Ishikawa (cell line): ENCODE results near the gene CORO2B.

Experiments
- CEBPB ChIP-seq: IDR thresholded peaks from 2 replicates; pipeline ENCODE4 v1.6.1; 2012
- CREB1 ChIP-seq: IDR thresholded peaks from 2 replicates; pipeline ENCODE4 v1.6.1; 2012; ENCODE audit warnings: low read depth
- EGR1 ChIP-seq: IDR thresholded peaks from 2 replicates; pipeline ENCODE4 v1.6.1; 2012
- EP300 ChIP-seq: IDR thresholded peaks from 2 replicates; pipeline ENCODE4 v1.6.1; 2012; ENCODE audit warnings: borderline replicate concordance
- FOXM1 ChIP-seq: IDR thresholded peaks from 2 replicates; pipeline ENCODE4 v1.6.1; 2012; ENCODE audit warnings: low read depth, borderline replicate concordance
- MAX ChIP-seq: IDR thresholded peaks from 2 replicates; pipeline ENCODE4 v1.6.1; 2012
- NFIC ChIP-seq: IDR thresholded peaks from 2 replicates; pipeline ENCODE4 v1.6.1; 2012
- RAD21 ChIP-seq: IDR thresholded peaks from 2 replicates; pipeline ENCODE4 v1.6.1; 2012; ENCODE audit warnings: low read depth
- REST ChIP-seq: IDR thresholded peaks from 2 replicates; pipeline ENCODE4 v1.6.1; 2012; ENCODE audit warnings: low read depth, mild to moderate bottlenecking
- TAF1 ChIP-seq: IDR thresholded peaks from 2 replicates; pipeline ENCODE4 v1.6.1; 2012; ENCODE audit warnings: low read depth, mild to moderate bottlenecking
- TCF12 ChIP-seq: IDR thresholded peaks from 2 replicates; pipeline ENCODE4 v1.6.1; 2012; ENCODE audit warnings: low read depth
- TEAD4 ChIP-seq: IDR thresholded peaks from 2 replicates; pipeline ENCODE4 v1.6.1; 2012
- USF1 ChIP-seq: IDR thresholded peaks from 2 replicates; pipeline ENCODE4 v1.6.1; 2012
- YY1 ChIP-seq: IDR thresholded peaks from 2 replicates; pipeline ENCODE4 v1.6.1; 2012; ENCODE audit warnings: low read depth
- ZBTB7A ChIP-seq: IDR thresholded peaks from 2 replicates; pipeline ENCODE4 v1.6.1; 2012; ENCODE audit warnings: low read depth

The CORO2B gene

GRCh38 chr15:68696414-68697363 lies 117.9 kb downstream of the CORO2B start:
- TF ChIP-seq TEAD4 (peak; percentile 54), MAX (no peak)

GRCh38 chr15:68697711-68698690 lies 119.2 kb downstream of the CORO2B start:
- no peak for TF ChIP-seq TAF1
- no peak for TF ChIP-seq MAX
- TF ChIP-seq CEBPB = no peak
- no peak for TF ChIP-seq YY1
- no peak for TF ChIP-seq TCF12
- no peak for TF ChIP-seq CREB1
- TF ChIP-seq TEAD4 = no peak
- TF ChIP-seq EGR1 = no peak

GRCh38 chr15:68698708-68699107 lies 119.9 kb downstream of the CORO2B start:
- no peak for TF ChIP-seq CREB1
- TF ChIP-seq USF1 = no peak

- TF ChIP-seq MAX (no peak), RAD21 (no peak), FOXM1 (no peak), REST (no peak), CEBPB (no peak), EP300 (no peak), TAF1 (no peak)
These were observed 120.5 kb downstream of the CORO2B start for GRCh38 chr15:68699124-68699880.

GRCh38 chr15:68699881-68700454 lies 121.2 kb downstream of the CORO2B start:
- no peak for TF ChIP-seq TCF12
- TF ChIP-seq ZBTB7A = no peak

- TF ChIP-seq EP300 = no peak
- no peak for TF ChIP-seq CREB1
These were observed 121.8 kb downstream of the CORO2B start for GRCh38 chr15:68700455-68701123.

GRCh38 chr15:68701886-68702285 lies 123.1 kb downstream of the CORO2B start:
- TF ChIP-seq YY1 (no peak), FOXM1 (no peak), TCF12 (no peak), TAF1 (no peak), MAX (no peak), CEBPB (no peak), CREB1 (no peak), USF1 (no peak), REST (no peak), ZBTB7A (no peak), RAD21 (no peak), EGR1 (no peak), NFIC (no peak)
